GM12878 (cell line): ENCODE data around the gene GNAI2. TPM values are rescaled to one million over a fixed set of nuclear protein-coding genes. Genes with fewer than 3 reads are reported as not detected.

ENCODE experiments used
- ATAC-seq: fragments of 200-7000 bp; cut with Tn5 transposase; 3 replicates; pipeline ENCODE4 v1.9.1; 2020; ENCODE audit warnings: mild to moderate bottlenecking, moderate library complexity
- BruUV-seq: library from RNA; stranded (reverse); fragments of 400-500 nt; replicated peaks from 2 replicates; lab custom pipeline; 2021; lab: Mats Ljungman, UMichigan
- CTCF ChIA-PET: fragments of 300-600 bp; sonication (Branson Sonifier 250); formaldehyde crosslinking; extraction: SDS; loops from one replicate; lab custom pipeline; 2021; ENCODE audit warnings: inconsistent platforms; lab: Yijun Ruan, JAX
- POLR2A ChIA-PET: fragments of 350-600 bp; formaldehyde crosslinking; extraction: SDS; loops from one replicate; lab custom pipeline; 2021; ENCODE audit warnings: inconsistent platforms; lab: Charles Lee
- RAD21 ChIA-PET: fragments of 300-600 bp; sonication (Branson Sonifier 250); formaldehyde crosslinking; loops from one replicate; lab custom pipeline; 2023; ENCODE audit warnings: antibody characterized with exemption; ENCODE audit not compliant: unreplicated experiment; lab: Charles Lee
- SMC1A ChIA-PET: fragments of 300-600 bp; sonication (Branson Sonifier 250); formaldehyde crosslinking; loops from one replicate; lab custom pipeline; 2023; ENCODE audit not compliant: unreplicated experiment, uncharacterized antibody; lab: Charles Lee
- DNase-seq: peaks from one replicate; pipeline ENCODE4 v3.0.0-alpha.2; 2011; ENCODE audit warnings: low read depth, low spot score
- FAIRE-seq: peaks from 3 replicates; lab custom pipeline; 2011; peaks lifted over from hg19 to GRCh38; lab: Jason Lieb, UNC
- H2AFZ ChIP-seq: 2 replicates; pipeline ENCODE4 v1.6.0; 2011; ENCODE audit warnings: low read depth, low read length, control low read depth; ENCODE audit not compliant: control insufficient read depth
- H3K27ac ChIP-seq: 2 replicates; pipeline ENCODE4 v1.5.1; 2011; ENCODE audit warnings: control low read depth; ENCODE audit not compliant: control insufficient read depth, insufficient read depth
- H3K27me3 ChIP-seq, 2 experiments: replicated peaks in 1 of 2; 2 replicates each; pipeline versions ENCODE4 v1.6.0 to v1.6.1; 2011; ENCODE audit warnings: low read length in 1 of 2; ENCODE audit not compliant: control insufficient read depth in 2 of 2, insufficient read depth in 2 of 2
- H3K36me3 ChIP-seq, 2 experiments: 2 replicates each; pipeline ENCODE4 v1.5.1; 2011; ENCODE audit warnings: low read length in 1 of 2; ENCODE audit not compliant: control insufficient read depth in 2 of 2, insufficient read depth in 2 of 2
- H3K4me1 ChIP-seq: 2 replicates; pipeline ENCODE4 v1.6.1; 2011; ENCODE audit warnings: mild to moderate bottlenecking, low read length, moderate library complexity, mixed read lengths; ENCODE audit not compliant: control insufficient read depth, insufficient read depth
- H3K4me2 ChIP-seq: 2 replicates; pipeline ENCODE4 v1.6.0; 2011; ENCODE audit warnings: control low read depth; ENCODE audit not compliant: control insufficient read depth, insufficient read depth
- H3K4me3 ChIP-seq: fragments of 200-600 bp; sonication (generic); 2 replicates; pipeline ENCODE4 v1.5.1; 2016
- H3K79me2 ChIP-seq: 2 replicates; pipeline ENCODE4 v1.6.0; 2011; ENCODE audit warnings: low read length; ENCODE audit not compliant: control insufficient read depth, insufficient read depth
- H3K9ac ChIP-seq: 2 replicates; pipeline ENCODE4 v1.8.0; 2011; ENCODE audit warnings: low read length, control low read depth, mixed read lengths; ENCODE audit not compliant: control insufficient read depth, insufficient read depth
- H3K9me3 ChIP-seq: replicated peaks from 3 replicates; pipeline ENCODE4 v1.5.1; 2011; ENCODE audit warnings: mild to moderate bottlenecking, low read length; ENCODE audit not compliant: control insufficient read depth, insufficient read depth
- H4K20me1 ChIP-seq: 2 replicates; pipeline ENCODE4 v1.6.0; 2011; ENCODE audit not compliant: control insufficient read depth, insufficient read depth
- BHLHE40 ChIP-seq, 2 experiments: fragments of 450-650 bp in 1 of 2; IDR thresholded peaks; 2 replicates each; pipeline ENCODE4 v1.6.1; 2011 to 2017; ENCODE audit warnings: low read depth in 2 of 2, borderline replicate concordance in 1 of 2, improper control_type of control experiment in 1 of 2, low read length in 1 of 2, mild to moderate bottlenecking in 1 of 2
- HCFC1 ChIP-seq: fragments of 150-350 bp; IDR thresholded peaks from 2 replicates; pipeline ENCODE4 v1.6.1; 2014; ENCODE audit warnings: low read length
- IRF4 ChIP-seq: IDR thresholded peaks from 2 replicates; pipeline ENCODE4 v1.6.1; 2011; ENCODE audit warnings: low read depth, low read length
- KAT2A ChIP-seq: conservative IDR thresholded peaks from 2 replicates; pipeline ENCODE4 v1.6.1; 2011; ENCODE audit warnings: low read depth, low read length; ENCODE audit not compliant: control insufficient read depth
- NFXL1 ChIP-seq: fragments of 450-650 bp; IDR thresholded peaks from 2 replicates; pipeline ENCODE4 v1.6.1; 2017; ENCODE audit warnings: antibody characterized with exemption, mild to moderate bottlenecking, borderline replicate concordance
- NKRF ChIP-seq: fragments of 450-650 bp; conservative IDR thresholded peaks from 2 replicates; pipeline ENCODE4 v1.6.1; 2017; ENCODE audit warnings: mild to moderate bottlenecking, moderate library complexity
- PML ChIP-seq: IDR thresholded peaks from 2 replicates; pipeline ENCODE4 v1.6.1; 2012; ENCODE audit warnings: low read length, inconsistent platforms
- SUPT20H ChIP-seq: IDR thresholded peaks from 2 replicates; pipeline ENCODE4 v1.6.1; 2011; ENCODE audit warnings: low read depth, mild to moderate bottlenecking, low read length, moderate library complexity, borderline replicate concordance; ENCODE audit not compliant: control insufficient read depth
- TCF3 ChIP-seq: IDR thresholded peaks from 2 replicates; pipeline ENCODE4 v1.6.1; 2012; ENCODE audit warnings: low read depth, mild to moderate bottlenecking, low read length, borderline replicate concordance; ENCODE audit not compliant: insufficient read depth
- WGBS: methylation state at CpG from one replicate; pipeline ENCODE4 v1.1.6; 2016; ENCODE audit warnings: low lambda C conversion rate; ENCODE audit not compliant: insufficient replicate concordance, insufficient coverage; ENCODE audit errors: missing lambda C conversion rate; 5-methylcytosine and 5-hydroxymethylcytosine counted together
- in situ Hi-C: fragments of 300-500 bp; cut with MboI; formaldehyde crosslinking; loops from 9 replicates; pipeline ENCODE4 v1.14.3; 2018; ENCODE audit warnings: mixed read lengths
- intact Hi-C: fragments of 100-400 bp; cut with micrococcal nuclease; formaldehyde crosslinking; loops from one replicate; pipeline ENCODE4 v1.14.2; 2022; ENCODE audit not compliant: unreplicated experiment
- polyA plus RNA-seq, 11 experiments: library from polyadenylated mRNA; depleted of rRNA in 4 of 11; unstranded in 6 of 11; stranded (reverse) in 5 of 11; fragments of >200 nt; fragmentation: Nextera tagmentation in 4 of 11; fragmentation: Illumina TruSeq in 1 of 11; extraction: Ambion mirVana in 4 of 11; extraction: Trizol in 1 of 11; gene quantifications; 1 replicate in 1 of 11; 2 replicates in 10 of 11; pipeline versions ENCODE4 v1.2.1 to v1.2.3, GENCODE V29; 2011 to 2016; ENCODE audit warnings: inconsistent platforms in 2 of 11, missing spikeins in 2 of 11, low read depth in 1 of 11
- total RNA-seq, 4 experiments: library from RNA; depleted of rRNA in 3 of 4; stranded (reverse); fragments of >200 nt in 3 of 4; fragmentation: Illumina TruSeq in 1 of 4; extraction: Trizol in 1 of 4; gene quantifications; 2 replicates each; pipeline versions ENCODE4 v1.2.1 to v1.2.3, GENCODE V29; 2013 to 2021

Gene GNAI2
- total and polyA plus RNA-seq, 10 of the 15 experiments (the other 5 are each of a cell fraction or from before 2014, with no cell fraction given), result 5.0 to 346 (median 237) TPM

- H3K79me2 ChIP-seq, result peaks cover 2% of the 10 kb centered on the region; the same call in 1 of the 2 replicates
- CTCF ChIA-PET, result interaction anchor here (3.5 kb wide), 1 partner anchor 21 kb away, joined by 13 read pairs; no protein-coding TSS in a partner anchor
- H3K4me3 ChIP-seq, result no peak within 1 kb of the TSS
- TF ChIP-seq TCF3 (no peak), SUPT20H (no peak), PML (no peak), IRF4 (no peak), KAT2A (no peak)
- H3K4me1 ChIP-seq, result peaks cover 1% of the 10 kb centered on the region
- WGBS, result 77% methylated on average over 14 of the region's 14 CpGs
- FAIRE-seq (no peak), ATAC-seq (no peak), DNase-seq (no peak)
- intact Hi-C loops, result no loop called here
- no peaks in the 10 kb centered on the region for H3K9me3 ChIP-seq
- no peaks in the 10 kb centered on the region for H4K20me1 ChIP-seq
- BruUV-seq, result no TSS peak
- no peak within 1 kb of the TSS for H3K4me2 ChIP-seq
- POLR2A ChIA-PET, result no interaction called here
- in situ Hi-C loops, result no loop called here
- SMC1A ChIA-PET, result no interaction called here
- no peaks in the 10 kb centered on the region for H3K36me3 ChIP-seq
- H3K27me3 ChIP-seq, result no peaks in the 10 kb centered on the region
- no peak within 1 kb of the TSS for H3K9ac ChIP-seq
- no peak within 1 kb of the TSS for H3K27ac ChIP-seq
- RAD21 ChIA-PET, result no interaction called here
- no peak within 1 kb of the TSS for H2AFZ ChIP-seq
These were observed 67.2 kb downstream of the GNAI2 start, which contains the start of gene HYAL1 for GRCh38 chr3:50303013-50303815. HYAL1 (minus strand) TSS chr3:50303574; CDS start chr3:50302956, 618 bp downstream.

DNA sequence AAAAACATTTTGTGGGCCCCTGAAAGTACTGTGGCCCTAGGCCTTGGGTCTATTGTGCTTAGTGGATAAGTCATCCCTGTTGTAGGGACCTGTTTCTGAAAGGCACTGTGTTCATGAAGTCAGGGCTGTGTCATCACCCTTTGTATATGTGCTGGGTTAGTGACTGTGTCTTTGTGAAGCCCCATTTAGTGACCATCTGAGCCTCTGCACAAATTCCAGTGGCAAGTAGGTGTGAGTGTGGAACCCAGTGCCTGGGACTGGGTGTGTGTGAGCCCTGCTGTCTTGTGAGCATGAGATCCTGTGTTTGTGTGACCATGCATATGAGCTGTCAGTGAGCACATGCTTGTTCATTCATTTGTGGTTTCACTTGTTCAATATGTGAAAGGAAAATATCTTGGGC is 68.6 kb downstream of the GNAI2 start:
- Histone ChIP-seq H3K27ac (no peak overlapping the region), H3K27me3 (no peaks in the 10 kb centered on the region), H3K36me3 (no peaks in the 10 kb centered on the region), H3K9me3 (no peaks in the 10 kb centered on the region), H2AFZ (no peak overlapping the region), H3K4me2 (no peak overlapping the region), H3K79me2 (0 out of 2 replicates have a peak, but pooled peaks cover 2% of the 10 kb centered on the region), H3K9ac (no peak overlapping the region), H4K20me1 (no peaks in the 10 kb centered on the region), H3K4me1 (no peaks in the 10 kb centered on the region; the same call in 1 of the 2 replicates), H3K4me3 (no peak overlapping the region)
- no peak for FAIRE-seq
- in situ Hi-C loops (no loop called here), intact Hi-C loops (no loop called here)
- no peak for TF ChIP-seq NFXL1
- TF ChIP-seq BHLHE40 (IDR thresholded peaks at IDR 0.05; ENCODE audit: borderline replicate concordance in 1 of 2, low read depth in 2 of 2, low read length in 1 of 2), result no peak
- no peak for TF ChIP-seq NKRF
- no peak for TF ChIP-seq HCFC1
- no TSS peak for BruUV-seq
- DNase-seq, result no peak
- POLR2A ChIA-PET, result no interaction called here
- no peak for ATAC-seq
- RAD21 ChIA-PET, result no interaction called here
- CTCF ChIA-PET, result interaction anchor here (2.1 kb wide), 1 partner anchor 19 kb away, joined by 11 read pairs; no protein-coding TSS in a partner anchor
- SMC1A ChIA-PET, result interaction anchor here (0.6 kb wide), 1 partner anchor 70 kb away, joined by 3 read pairs; no protein-coding TSS in a partner anchor
